Measurements from ENCODE around the gene TTC29.
"Not testable (repeated sequence)": the region's sequence is repeated elsewhere in the genome, so short reads cannot be mapped to it uniquely, and the experiment has no call there.

The TTC29 gene

GRCh38 chr4:146742416-146742815 is 203.2 kb downstream of the TTC29 start:
- no peak overlapping the region for H3K27ac ChIP-seq
- TF ChIP-seq ZFX (IDR thresholded peaks at IDR 0.05) (no peak), CTCF (conservative IDR thresholded peaks at IDR 0.05) (no peak)

GRCh38 chr4:146739182-146739581 is 206.5 kb downstream of the TTC29 start:
- H3K27ac ChIP-seq, result no peak overlapping the region
- TF ChIP-seq CTCF (conservative IDR thresholded peaks at IDR 0.05) (no peak), ZFX (IDR thresholded peaks at IDR 0.05) (no peak)

- H3K27ac ChIP-seq, result not testable (repeated sequence)
These were observed 222.1 kb downstream of the TTC29 start for GRCh38 chr4:146723519-146723918.

GRCh38 chr4:146709956-146710355 is 235.7 kb downstream of the TTC29 start:
- no peak for TF ChIP-seq CTCF (conservative IDR thresholded peaks at IDR 0.05)
- no peak for TF ChIP-seq ZFX (IDR thresholded peaks at IDR 0.05)
- H3K27ac ChIP-seq, result no peak overlapping the region

- H3K27ac ChIP-seq, result no peak overlapping the region
- no peak for TF ChIP-seq ZFX (IDR thresholded peaks at IDR 0.05)
- no peak for TF ChIP-seq CTCF (conservative IDR thresholded peaks at IDR 0.05)
These were observed 245.8 kb downstream of the TTC29 start for GRCh38 chr4:146699910-146700309.

- no peak overlapping the region for H3K27ac ChIP-seq
- TF ChIP-seq ZFX (IDR thresholded peaks at IDR 0.05), result no peak
- TF ChIP-seq CTCF (conservative IDR thresholded peaks at IDR 0.05), result no peak
These were observed 270.7 kb downstream of the TTC29 start for GRCh38 chr4:146674829-146675570.

- not testable (repeated sequence) for H3K27ac ChIP-seq
These were observed 281.7 kb downstream of the TTC29 start for GRCh38 chr4:146663968-146664311.

GRCh38 chr4:146661367-146661766 is 284.3 kb downstream of the TTC29 start:
- TF ChIP-seq ZFX (IDR thresholded peaks at IDR 0.05), result no peak
- no peak for TF ChIP-seq CTCF (conservative IDR thresholded peaks at IDR 0.05)
- no peak overlapping the region for H3K27ac ChIP-seq
